DOHH2 (cell line): ENCODE results near the gene TCERG1.

ENCODE experiments used
- H3F3A ChIP-seq: fragments of 200-600 bp; sonication (generic), shearing (Covaris generic); 2 replicates; pipeline ENCODE4 v1.6.0; 2016; ENCODE audit warnings: antibody characterized with exemption, mild to moderate bottlenecking; ENCODE audit not compliant: control insufficient read depth, insufficient read depth
- H3K27ac ChIP-seq: fragments of 200-600 bp; sonication (generic); 2 replicates; pipeline ENCODE4 v1.5.1; 2014; ENCODE audit warnings: low read depth, mild to moderate bottlenecking, low read length, moderate library complexity
- H3K27me3 ChIP-seq: fragments of 200-600 bp; sonication (generic); 2 replicates; pipeline ENCODE4 v1.6.1; 2014; ENCODE audit warnings: mild to moderate bottlenecking, low read length, mixed read lengths; ENCODE audit not compliant: control insufficient read depth
- H3K36me3 ChIP-seq: fragments of 200-600 bp; sonication (generic); 2 replicates; pipeline ENCODE4 v1.6.1; 2014; ENCODE audit warnings: mild to moderate bottlenecking, low read length, moderate library complexity, mixed read lengths; ENCODE audit not compliant: control insufficient read depth
- H3K4me1 ChIP-seq: fragments of 200-600 bp; sonication (generic); 2 replicates; pipeline ENCODE4 v1.6.1; 2014; ENCODE audit warnings: mild to moderate bottlenecking, low read length, mixed read lengths; ENCODE audit not compliant: control insufficient read depth
- H3K4me2 ChIP-seq: fragments of 200-600 bp; sonication (generic); 2 replicates; pipeline ENCODE4 v1.6.0; 2014; ENCODE audit warnings: mild to moderate bottlenecking, low read length, moderate library complexity
- H3K4me3 ChIP-seq: fragments of 200-600 bp; sonication (generic); 2 replicates; pipeline ENCODE4 v1.5.1; 2014; ENCODE audit warnings: mild to moderate bottlenecking, low read length, mixed read lengths
- H3K79me2 ChIP-seq: fragments of 200-600 bp; sonication (generic); 2 replicates; pipeline ENCODE4 v1.6.1; 2014; ENCODE audit warnings: mild to moderate bottlenecking, low read length, mixed read lengths; ENCODE audit not compliant: control insufficient read depth
- H3K9me2 ChIP-seq: fragments of 200-600 bp; sonication (generic); replicated peaks from 2 replicates; pipeline ENCODE4 v1.6.1; 2014; ENCODE audit warnings: mild to moderate bottlenecking, low read length, mixed read lengths; ENCODE audit not compliant: control insufficient read depth
- H3K9me3 ChIP-seq: fragments of 200-600 bp; sonication (generic); 2 replicates; pipeline ENCODE4 v1.6.1; 2014; ENCODE audit warnings: antibody characterized with exemption, low read length, mixed read lengths; ENCODE audit not compliant: control insufficient read depth, insufficient read depth
- H4K20me1 ChIP-seq: fragments of 200-600 bp; sonication (generic); 2 replicates; pipeline ENCODE4 v1.6.0; 2014; ENCODE audit warnings: low read depth, mild to moderate bottlenecking, antibody characterized with exemption, low read length, moderate library complexity; ENCODE audit not compliant: control insufficient read depth, insufficient read depth
- CTCF ChIP-seq: fragments of 200-600 bp; sonication (generic); IDR thresholded peaks from one replicate; pipeline ENCODE4 v1.5.1; 2014; ENCODE audit warnings: antibody characterized with exemption, mild to moderate bottlenecking, low read depth, low read length; ENCODE audit not compliant: poor library complexity, severe bottlenecking
- EZH2phosphoT487 ChIP-seq: fragments of 200-600 bp; sonication (generic); IDR thresholded peaks from 2 replicates; pipeline ENCODE4 v1.6.1; 2017; ENCODE audit warnings: borderline replicate concordance, mild to moderate bottlenecking, antibody characterized with exemption, low read length, moderate library complexity, mixed read lengths

The TCERG1 gene

GRCh38 chr5:146466521-146467349, 19.6 kb downstream of the TCERG1 start:
- peaks cover 69% of the 10 kb centered on the region for H3K79me2 ChIP-seq
- H3K9me3 ChIP-seq: no peaks in the 10 kb centered on the region
- no peak overlapping the region for H3K27ac ChIP-seq
- 0 out of 2 replicates have a peak, but pooled peaks cover 4% of the 10 kb centered on the region for H3F3A ChIP-seq
- H3K4me2 ChIP-seq: no peak overlapping the region
- peaks cover 92% of the 10 kb centered on the region for H3K36me3 ChIP-seq
- peaks cover 5% of the 10 kb centered on the region; the same call in 1 of the 2 replicates for H4K20me1 ChIP-seq
- no peaks in the 10 kb centered on the region for H3K4me1 ChIP-seq
- H3K4me3 ChIP-seq: no peak overlapping the region
- H3K9me2 ChIP-seq: no peaks in the 10 kb centered on the region
- TF ChIP-seq CTCF (peak; percentile 45), EZH2phosphoT487 (no peak)
- no peaks in the 10 kb centered on the region for H3K27me3 ChIP-seq

- no peaks in the 10 kb centered on the region for H3K4me1 ChIP-seq
- no peak overlapping the region for H3K4me2 ChIP-seq
- no peak overlapping the region for H3K4me3 ChIP-seq
- peaks cover 93% of the 10 kb centered on the region for H3K36me3 ChIP-seq
- TF ChIP-seq EZH2phosphoT487: no peak
- no peak for TF ChIP-seq CTCF
- no peaks in the 10 kb centered on the region for H3K9me2 ChIP-seq
- 0 out of 2 replicates have a peak, but pooled peaks cover 4% of the 10 kb centered on the region for H3F3A ChIP-seq
- no peaks in the 10 kb centered on the region for H3K9me3 ChIP-seq
- H3K79me2 ChIP-seq: peaks cover 63% of the 10 kb centered on the region
- no peaks in the 10 kb centered on the region for H3K27me3 ChIP-seq
- H4K20me1 ChIP-seq: peaks cover 5% of the 10 kb centered on the region; the same call in 1 of the 2 replicates
- no peak overlapping the region for H3K27ac ChIP-seq
Measured at GRCh38 chr5:146467760-146468159, 20.6 kb downstream of the TCERG1 start.

- Histone ChIP-seq H3K79me2 (peaks cover 33% of the 10 kb centered on the region), H3K9me3 (no peaks in the 10 kb centered on the region), H3F3A (no peaks in the 10 kb centered on the region), H3K4me1 (peaks cover 15% of the 10 kb centered on the region), H3K4me3 (no peak overlapping the region), H4K20me1 (peaks cover 4% of the 10 kb centered on the region; the same call in 1 of the 2 replicates), H3K27ac (no peak overlapping the region), H3K9me2 (no peaks in the 10 kb centered on the region), H3K4me2 (no peak overlapping the region), H3K27me3 (no peaks in the 10 kb centered on the region), H3K36me3 (peaks cover 92% of the 10 kb centered on the region)
- TF ChIP-seq EZH2phosphoT487 (no peak), CTCF (no peak)
Measured at GRCh38 chr5:146474065-146474464, 26.9 kb downstream of the TCERG1 start.
